Activated naive CD8-positive, alpha-beta T cell treated with anti-CD3 and anti-CD28 coated beads, Interleukin-2, amount 10 ng/mL, durations not matched to agents 7 days and 5 days (primary cell): ENCODE data around the gene TMEM126A. TPM values are rescaled to one million over a fixed set of nuclear protein-coding genes. Genes with fewer than 3 reads are reported as not detected.
A peak's percentile ranks its signal among the peaks of the same experiment; 100 is the strongest.

Experiments
- ATAC-seq: fragments of 150-1000 bp; cut with Tn5 transposase; one replicate; pipeline ENCODE4 v1.10.0; 2021; ENCODE audit warnings: low read depth, moderate library complexity
- POLR2A ChIA-PET: fragments of 350-600 bp; sonication (Branson Sonifier 250); formaldehyde crosslinking; loops from one replicate; lab custom pipeline; 2021; ENCODE audit warnings: antibody characterized with exemption; lab: Charles Lee
- DNase-seq: peaks from one replicate; pipeline ENCODE4 v3.0.0; 2021
- H3K27ac Mint-ChIP-seq: one replicate; pipeline ENCODE4 v1.8.0; 2022; ENCODE audit warnings: mild to moderate bottlenecking, mixed read lengths
- H3K27me3 Mint-ChIP-seq: one replicate; pipeline ENCODE4 v1.8.0; 2022; ENCODE audit warnings: mild to moderate bottlenecking, moderate library complexity, mixed read lengths
- H3K36me3 Mint-ChIP-seq: one replicate; pipeline ENCODE4 v1.8.0; 2021; ENCODE audit warnings: mild to moderate bottlenecking, mixed read lengths
- H3K4me1 Mint-ChIP-seq: one replicate; pipeline ENCODE4 v1.8.0; 2021; ENCODE audit warnings: mixed read lengths
- H3K4me3 Mint-ChIP-seq: one replicate; pipeline ENCODE4 v1.8.0; 2022; ENCODE audit warnings: mild to moderate bottlenecking, moderate library complexity, mixed read lengths
- H3K9me3 Mint-ChIP-seq: one replicate; pipeline ENCODE4 v1.8.0; 2021; ENCODE audit warnings: mixed read lengths
- total RNA-seq, 2 experiments: library from RNA; stranded (reverse); gene quantifications; one replicate each; pipeline ENCODE4 v1.2.3, GENCODE V29; 2021

Gene TMEM126A
- total RNA-seq, 2 experiments from 2014 or later = 27.2 to 28.8 TPM

DNA sequence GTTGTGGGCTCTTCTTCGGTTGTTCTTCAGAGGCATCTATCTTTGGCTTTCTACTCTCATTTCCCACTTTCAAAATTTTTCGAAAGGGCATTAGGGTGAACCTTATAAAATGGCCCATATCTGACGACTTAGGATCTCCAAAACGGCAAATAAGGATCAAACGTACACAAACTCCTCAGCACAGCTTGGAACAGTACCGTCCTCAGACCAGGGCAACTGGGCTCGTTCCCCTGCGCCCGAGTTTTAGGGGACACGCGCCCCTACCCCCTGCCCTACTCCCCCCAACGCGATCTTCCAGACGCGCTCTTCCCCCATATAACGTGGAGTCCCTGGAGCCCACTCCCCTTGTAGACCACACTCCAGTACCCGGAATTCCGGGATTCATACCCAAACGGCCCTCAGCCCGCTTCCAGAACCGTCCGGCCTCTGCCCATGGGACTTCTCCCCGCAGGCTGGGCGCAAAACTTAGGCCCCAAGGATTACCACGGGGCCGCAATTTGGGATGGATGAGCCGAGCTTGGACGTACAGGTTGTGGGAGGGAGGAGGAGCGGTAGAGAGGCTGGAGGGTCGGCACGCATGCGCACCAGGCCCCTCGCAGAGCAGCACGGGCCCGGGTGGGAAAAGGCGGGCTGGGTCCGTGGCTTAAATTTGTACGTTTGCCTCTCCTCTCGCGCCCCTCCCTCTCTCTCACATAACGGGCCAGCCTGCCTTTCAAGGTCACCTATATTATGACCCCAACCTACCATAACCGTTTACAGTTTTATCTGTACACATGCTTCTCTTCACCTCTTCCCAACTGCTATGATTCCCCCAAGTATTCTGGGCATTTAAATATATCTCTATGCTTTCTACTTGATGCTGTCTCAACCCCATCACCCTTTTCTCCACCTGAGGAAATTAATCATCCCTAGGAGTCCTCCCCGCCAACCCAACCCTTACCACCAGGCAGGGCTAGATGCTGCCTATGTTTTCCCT, 34.9 kb downstream of the TMEM126A start:
- peaks cover 3% of the 10 kb centered on the region for H3K36me3 Mint-ChIP-seq
- DNase-seq (peak; percentile 79), ATAC-seq (peak; percentile 95)
- H3K4me1 Mint-ChIP-seq = peaks cover 14% of the 10 kb centered on the region
- no peaks in the 10 kb centered on the region for H3K9me3 Mint-ChIP-seq
- peak overlapping the region; percentile 84 for H3K27ac Mint-ChIP-seq
- POLR2A ChIA-PET = interaction anchor here (0.7 to 3.2 kb wide), 3 partner anchors 18 to 474 kb away, joined by 5 to 20 read pairs (median 5); partner anchors contain the start of genes CREBZF and DLG2
- peak overlapping the region; percentile 88 for H3K4me3 Mint-ChIP-seq
- H3K27me3 Mint-ChIP-seq = no peaks in the 10 kb centered on the region

DNA sequence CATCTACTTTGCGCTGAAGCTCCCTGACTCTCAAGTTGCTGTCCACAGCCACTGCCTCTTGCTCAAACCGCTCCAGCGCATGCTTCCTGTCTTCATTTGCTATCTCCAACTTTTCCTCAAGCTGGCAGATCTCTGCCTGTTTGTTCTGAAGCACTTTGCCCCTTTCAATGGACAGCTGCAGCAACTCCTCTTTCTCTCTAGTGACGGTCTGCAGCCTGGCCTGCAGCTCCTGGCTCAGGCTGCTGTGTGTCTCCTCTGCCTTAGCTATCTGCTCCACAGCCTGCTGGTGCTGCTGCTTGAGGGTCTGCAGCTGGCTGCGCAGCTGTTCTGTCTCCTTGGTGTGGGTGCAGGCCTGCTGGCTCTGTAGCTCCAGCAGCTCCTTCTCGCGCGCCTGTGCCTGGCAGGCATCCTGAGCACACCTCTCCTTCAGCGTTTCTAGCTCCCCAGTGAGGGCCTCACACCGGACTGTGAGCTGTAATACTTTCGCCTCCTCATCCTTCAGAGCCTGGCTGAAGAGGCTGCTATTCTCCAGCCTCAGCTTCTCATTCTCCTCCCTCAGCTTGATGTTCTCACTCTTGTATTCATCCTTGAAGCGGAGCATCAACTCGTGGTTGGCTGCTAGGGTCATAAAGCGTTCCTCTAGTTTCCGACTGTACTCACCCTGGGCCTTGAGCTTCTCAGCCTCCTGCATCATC, 37.5 kb downstream of the TMEM126A start:
- ATAC-seq (no peak), DNase-seq (no peak)
- no peak overlapping the region for H3K4me3 Mint-ChIP-seq
- peaks cover 15% of the 10 kb centered on the region for H3K4me1 Mint-ChIP-seq
- H3K27me3 Mint-ChIP-seq = no peaks in the 10 kb centered on the region
- H3K9me3 Mint-ChIP-seq = no peaks in the 10 kb centered on the region
- no peak overlapping the region for H3K27ac Mint-ChIP-seq
- POLR2A ChIA-PET = no interaction called here
- peaks cover 3% of the 10 kb centered on the region for H3K36me3 Mint-ChIP-seq

DNA sequence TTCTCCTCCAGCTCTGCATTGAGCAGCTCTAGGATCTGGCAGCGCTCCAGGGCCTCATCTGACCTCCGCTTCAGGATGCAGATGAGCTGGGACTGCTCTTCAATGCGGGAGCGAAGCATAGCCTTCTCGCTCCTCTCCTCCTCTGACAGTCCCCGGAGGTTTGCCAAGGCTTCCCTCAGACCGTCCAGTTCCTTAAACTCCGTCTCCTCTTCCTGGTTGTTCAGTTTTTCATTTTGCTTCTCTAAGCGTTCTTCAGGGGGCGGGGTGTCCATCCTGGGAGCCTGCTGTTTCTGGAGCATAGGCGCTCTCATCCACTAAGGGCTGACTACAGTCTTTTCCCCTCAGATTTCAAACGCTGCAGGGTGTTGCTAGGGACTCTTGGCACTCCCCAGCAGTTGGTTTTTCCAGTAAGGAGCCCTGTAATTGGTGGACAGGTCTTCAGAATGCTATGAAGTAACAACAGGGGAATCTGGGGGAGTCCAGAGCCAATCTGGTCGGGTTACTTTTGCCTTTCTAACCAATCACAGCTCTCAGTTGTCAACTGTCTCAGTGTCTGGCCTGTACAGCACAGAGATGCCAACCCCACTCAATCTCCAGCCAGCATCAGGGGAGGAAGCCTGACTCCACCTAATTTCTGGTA, 38.2 kb downstream of the TMEM126A start, which contains the start of gene CCDC89:
CCDC89 (minus strand) TSS at position 376 of the 640 bp plus-strand sequence; CDS start at position 311, 65 bp downstream.
- Mint-ChIP-seq H3K27me3 (no peaks in the 10 kb centered on the region), H3K4me1 (peaks cover 20% of the 10 kb centered on the region), H3K36me3 (peaks cover 7% of the 10 kb centered on the region), H3K9me3 (no peaks in the 10 kb centered on the region), H3K4me3 (no peak within 1 kb of the TSS), H3K27ac (no peak within 1 kb of the TSS)
- POLR2A ChIA-PET = no interaction called here
- ATAC-seq (no peak), DNase-seq (no peak)

DNA sequence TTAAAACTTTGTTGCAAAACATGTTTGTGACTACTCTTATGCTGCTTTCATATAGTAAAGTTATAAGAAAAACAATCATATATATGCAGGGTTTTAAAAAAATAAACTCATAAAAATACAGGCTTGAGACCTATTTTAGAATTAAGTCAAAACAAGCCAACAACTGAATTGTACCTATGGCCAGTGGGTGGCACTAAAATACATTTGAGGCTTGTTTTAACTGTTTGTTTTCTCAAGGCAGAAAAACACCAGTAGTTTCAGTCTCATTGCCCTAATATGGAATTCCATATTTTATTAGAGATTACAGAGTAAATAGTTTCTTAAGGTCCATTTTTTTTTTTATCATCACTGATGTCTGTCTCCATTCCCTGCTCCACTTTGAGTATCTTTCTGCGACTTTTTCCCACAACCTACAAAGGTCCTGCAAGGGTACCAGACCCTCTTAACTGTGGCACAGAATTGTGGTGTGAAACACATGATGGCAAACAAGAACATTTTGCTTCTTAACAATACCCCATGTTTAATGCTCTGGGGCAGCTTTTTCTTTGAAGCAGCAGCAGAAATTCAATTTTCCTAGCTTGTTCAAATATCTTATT, 46.7 kb downstream of the TMEM126A start:
- H3K4me3 Mint-ChIP-seq = no peak overlapping the region
- DNase-seq = no peak
- no peaks in the 10 kb centered on the region for H3K9me3 Mint-ChIP-seq
- no peak overlapping the region for H3K27ac Mint-ChIP-seq
- H3K4me1 Mint-ChIP-seq = peaks cover 18% of the 10 kb centered on the region
- no peak for ATAC-seq
- H3K36me3 Mint-ChIP-seq = peaks cover 15% of the 10 kb centered on the region
- no peaks in the 10 kb centered on the region for H3K27me3 Mint-ChIP-seq
- POLR2A ChIA-PET = interaction anchor here (1.0 to 1.3 kb wide), 2 partner anchors 29 to 59 kb away, joined by 3 to 4 read pairs; partner anchors contain the start of gene CREBZF

DNA sequence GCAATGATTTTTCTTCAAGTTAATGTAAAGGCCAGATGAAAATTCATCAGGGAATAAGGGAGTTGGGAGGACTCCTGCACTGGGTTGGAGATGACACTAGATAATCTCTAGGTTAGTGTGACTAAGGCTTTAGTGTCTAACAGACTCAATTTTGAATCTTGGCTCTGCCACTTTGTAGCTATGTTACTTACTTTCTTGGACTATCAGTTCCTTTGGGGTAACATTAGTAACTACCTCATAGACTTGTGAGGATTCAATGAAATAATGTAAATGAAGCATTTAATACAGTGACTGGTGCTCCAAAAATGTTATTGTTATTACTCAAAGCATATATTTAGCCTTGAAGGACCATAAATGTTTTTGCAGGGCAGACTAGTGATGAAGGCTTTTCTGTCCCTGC, 47.8 kb downstream of the TMEM126A start:
- ATAC-seq (no peak), DNase-seq (no peak)
- H3K9me3 Mint-ChIP-seq = no peaks in the 10 kb centered on the region
- H3K36me3 Mint-ChIP-seq = peaks cover 15% of the 10 kb centered on the region
- H3K4me3 Mint-ChIP-seq = no peak overlapping the region
- POLR2A ChIA-PET = interaction anchor here (1.0 to 1.5 kb wide), 3 partner anchors 31 to 159 kb away, joined by 3 to 4 read pairs (median 4); partner anchors contain the start of genes CCDC83 and CREBZF
- H3K4me1 Mint-ChIP-seq = peaks cover 21% of the 10 kb centered on the region
- no peaks in the 10 kb centered on the region for H3K27me3 Mint-ChIP-seq
- no peak overlapping the region for H3K27ac Mint-ChIP-seq

DNA sequence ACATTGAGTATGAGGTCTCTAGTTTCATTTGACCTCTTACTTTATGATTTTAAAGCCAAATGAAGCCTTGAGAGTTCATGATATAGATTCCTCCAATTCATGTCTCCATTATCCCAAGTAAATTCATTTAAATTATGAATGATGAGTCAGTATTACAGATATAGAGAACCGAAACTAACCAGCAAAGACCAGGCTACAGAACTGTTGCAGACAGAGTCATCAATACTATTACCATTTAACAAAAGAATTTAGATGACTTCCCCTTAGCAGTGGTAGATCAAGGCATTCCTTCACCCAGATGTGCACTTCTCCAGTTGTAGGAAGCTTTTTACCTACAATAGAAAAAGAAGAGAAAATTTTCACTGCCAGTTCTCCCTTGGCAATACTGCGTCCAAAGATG, 50.0 kb downstream of the TMEM126A start:
- Mint-ChIP-seq H3K36me3 (peaks cover 13% of the 10 kb centered on the region), H3K27me3 (no peaks in the 10 kb centered on the region), H3K9me3 (no peaks in the 10 kb centered on the region), H3K27ac (no peak overlapping the region), H3K4me3 (no peak overlapping the region), H3K4me1 (peaks cover 22% of the 10 kb centered on the region)
- no peak for ATAC-seq
- POLR2A ChIA-PET = interaction anchor here (0.5 kb wide), 1 partner anchor 603 kb away, joined by 4 read pairs; no protein-coding TSS in a partner anchor
- DNase-seq = no peak

DNA sequence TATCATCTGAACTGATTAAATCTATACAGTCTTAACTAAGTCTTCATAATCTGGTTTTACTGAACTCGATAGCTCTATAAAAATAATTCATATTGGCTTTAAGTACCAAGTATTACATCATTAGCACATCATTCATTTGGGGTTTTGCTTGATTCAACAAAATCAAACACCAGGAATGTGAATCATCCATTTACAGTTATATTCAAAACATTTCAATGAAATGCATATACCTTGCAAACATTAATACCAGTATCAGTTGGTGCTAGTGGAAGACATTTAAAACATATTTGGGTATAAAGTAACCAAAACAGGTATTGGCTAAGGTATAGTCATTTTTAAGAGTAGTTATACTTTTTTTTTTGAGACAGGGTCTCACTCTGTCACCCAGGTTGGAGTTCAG, 50.4 kb downstream of the TMEM126A start:
- H3K27ac Mint-ChIP-seq = no peak overlapping the region
- H3K27me3 Mint-ChIP-seq = no peaks in the 10 kb centered on the region
- H3K4me3 Mint-ChIP-seq = no peak overlapping the region
- H3K9me3 Mint-ChIP-seq = no peaks in the 10 kb centered on the region
- peaks cover 15% of the 10 kb centered on the region for H3K36me3 Mint-ChIP-seq
- ATAC-seq (no peak), DNase-seq (no peak)
- peaks cover 22% of the 10 kb centered on the region for H3K4me1 Mint-ChIP-seq
- POLR2A ChIA-PET = interaction anchor here (0.5 kb wide), 1 partner anchor 603 kb away, joined by 4 read pairs; no protein-coding TSS in a partner anchor

DNA sequence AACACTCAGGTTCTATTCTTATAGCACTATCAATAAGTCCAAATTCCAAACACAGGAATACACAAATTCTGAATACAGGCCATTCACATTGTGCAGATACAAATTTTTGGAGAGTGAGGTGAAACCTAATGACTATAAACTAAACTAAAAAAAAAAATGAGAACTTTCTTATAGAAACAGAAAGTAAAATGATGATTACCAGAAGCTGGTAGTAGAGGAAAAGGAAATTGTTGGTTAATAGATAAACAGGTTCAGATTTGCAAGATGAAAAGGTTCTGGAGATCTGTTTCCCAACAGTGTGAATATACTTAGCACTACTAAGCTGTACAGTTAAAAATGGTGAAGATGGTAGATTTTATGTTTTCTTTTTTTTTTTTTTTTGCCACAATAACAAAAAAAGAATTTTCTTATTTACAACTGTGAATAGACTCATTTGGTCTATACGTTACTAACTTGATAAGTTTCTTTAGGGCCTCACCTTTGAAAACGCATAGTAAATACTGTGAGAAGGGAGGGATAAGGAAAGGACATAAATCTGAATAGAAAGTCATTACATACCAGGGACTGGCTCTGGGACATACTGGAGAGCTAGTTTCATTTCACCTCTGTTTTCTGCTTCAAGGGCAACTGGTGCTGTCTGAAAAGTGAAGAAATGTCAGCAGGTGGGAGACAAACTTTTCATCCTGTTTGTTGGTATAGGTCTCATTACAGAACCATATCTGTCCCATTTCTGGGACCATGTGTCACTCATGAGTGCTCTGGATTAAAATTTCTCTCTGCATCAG, 52.4 kb downstream of the TMEM126A start:
- DNase-seq (no peak), ATAC-seq (peak; percentile 68)
- H3K4me3 Mint-ChIP-seq = peak overlapping the region; percentile 63
- H3K4me1 Mint-ChIP-seq = peaks cover 20% of the 10 kb centered on the region
- peak overlapping the region; percentile 68 for H3K27ac Mint-ChIP-seq
- H3K27me3 Mint-ChIP-seq = no peaks in the 10 kb centered on the region
- POLR2A ChIA-PET = interaction anchor here (0.6 to 1.1 kb wide), 6 partner anchors 35 to 549 kb away, joined by 4 to 5 read pairs (median 4); partner anchors contain the start of gene CREBZF
- H3K36me3 Mint-ChIP-seq = peaks cover 18% of the 10 kb centered on the region
- no peaks in the 10 kb centered on the region for H3K9me3 Mint-ChIP-seq

DNA sequence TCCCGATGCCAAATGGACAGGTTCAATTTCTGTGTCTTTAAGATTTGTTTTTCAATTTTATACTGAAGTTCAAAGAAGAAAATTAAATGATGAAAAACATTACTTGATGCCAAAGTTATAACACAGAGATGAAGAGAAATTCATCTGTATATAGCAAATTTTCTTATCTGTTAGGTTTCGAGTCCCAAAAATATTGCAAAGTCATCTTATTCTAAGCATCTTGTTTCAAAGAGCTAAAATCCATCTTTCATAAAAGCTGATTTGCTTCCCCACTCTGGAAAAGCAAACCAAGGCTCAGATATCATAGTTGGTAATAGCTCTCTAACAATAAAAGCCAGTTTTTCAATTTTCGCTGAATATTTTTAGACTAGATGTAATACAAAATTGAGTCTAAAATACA, 57.2 kb downstream of the TMEM126A start:
- peaks cover 4% of the 10 kb centered on the region for H3K4me1 Mint-ChIP-seq
- ATAC-seq = no peak
- no peak for DNase-seq
- POLR2A ChIA-PET = no interaction called here
- H3K9me3 Mint-ChIP-seq = no peaks in the 10 kb centered on the region
- no peaks in the 10 kb centered on the region for H3K27me3 Mint-ChIP-seq
- no peak overlapping the region for H3K27ac Mint-ChIP-seq
- no peak overlapping the region for H3K4me3 Mint-ChIP-seq
- peaks cover 15% of the 10 kb centered on the region for H3K36me3 Mint-ChIP-seq

DNA sequence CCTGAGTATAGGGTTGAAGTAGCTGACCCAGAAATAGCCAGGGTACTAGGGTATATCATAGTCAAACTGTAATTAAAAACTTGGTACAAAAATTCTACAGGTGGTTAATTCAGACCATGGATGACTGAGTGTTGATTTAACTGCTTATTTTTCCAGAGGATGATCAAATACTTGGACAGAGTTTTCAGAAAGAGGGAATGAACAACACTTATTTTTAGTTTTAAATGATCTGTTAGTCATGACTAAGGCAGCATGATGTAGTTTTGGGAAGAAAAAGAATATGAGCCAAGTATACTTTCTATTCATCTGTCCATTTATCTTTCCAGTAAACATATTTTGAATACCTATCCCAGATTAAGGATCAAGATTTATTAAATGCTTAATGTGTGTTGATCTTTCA, 58.0 kb downstream of the TMEM126A start:
- no peak overlapping the region for H3K4me3 Mint-ChIP-seq
- no peak for ATAC-seq
- H3K4me1 Mint-ChIP-seq = no peaks in the 10 kb centered on the region
- POLR2A ChIA-PET = no interaction called here
- H3K9me3 Mint-ChIP-seq = no peaks in the 10 kb centered on the region
- H3K27me3 Mint-ChIP-seq = no peaks in the 10 kb centered on the region
- H3K36me3 Mint-ChIP-seq = peaks cover 15% of the 10 kb centered on the region
- no peak overlapping the region for H3K27ac Mint-ChIP-seq
- no peak for DNase-seq
